Right cardiac atrium (tissue), 5 donors: ENCODE data around the gene SETD7. TPM values are rescaled to one million over a fixed set of nuclear protein-coding genes. Genes with fewer than 3 reads are reported as not detected.
"Not testable (repeated sequence)": the region's sequence is repeated elsewhere in the genome, so short reads cannot be mapped to it uniquely, and the experiment has no call there.

Source experiments
- ATAC-seq, 2 donors: fragments of 200-7000 bp; cut with Tn5 transposase; one replicate each; pipeline versions ENCODE4 v1.8.0 to v1.9.1; 2020; ENCODE audit warnings: moderate library complexity in 2 of 2, mild to moderate bottlenecking in 1 of 2
- DNase-seq, 3 donors: peaks; one replicate each; pipeline ENCODE4 v3.0.0-alpha.2; 2020
- H3K27ac ChIP-seq: one replicate; pipeline ENCODE4 v1.5.1; 2013; ENCODE audit warnings: mild to moderate bottlenecking, low read length, control low read depth, moderate library complexity
- H3K27me3 ChIP-seq: one replicate; pipeline ENCODE4 v1.6.1; 2013; ENCODE audit not compliant: control insufficient read depth, insufficient read depth
- H3K4me1 ChIP-seq: one replicate; pipeline ENCODE4 v1.6.1; 2013; ENCODE audit warnings: low read length; ENCODE audit not compliant: control insufficient read depth, insufficient read depth
- H3K4me3 ChIP-seq: one replicate; pipeline ENCODE4 v1.5.1; 2013; ENCODE audit warnings: low read length, control low read depth
- H3K9me3 ChIP-seq: one replicate; pipeline ENCODE4 v1.6.1; 2013; ENCODE audit warnings: low read length; ENCODE audit not compliant: control insufficient read depth
- WGBS: extraction: QIAGEN DNeasy Blood & Tissue Kit; methylation state at CpG from one replicate; pipeline ENCODE4 v1.1.7; 2013; 5-methylcytosine and 5-hydroxymethylcytosine counted together
- intact Hi-C, 4 donors: fragments of 100-400 bp; cut with DNase I; formaldehyde crosslinking; loops; one replicate each; pipeline versions ENCODE4 v1.11.0 to v1.14.0; 2022 to 2023
- polyA plus RNA-seq: library from polyadenylated mRNA; stranded (reverse); fragments of 200-250 nt; gene quantifications from one replicate; pipeline ENCODE4 v1.2.3, GENCODE V29; 2013
- total RNA-seq, 4 donors: library from RNA; stranded (reverse); fragmentation: NEBNext Ultra II Directional; extraction: Animal tissue kit (Norgen Biotek cat#: 25700); gene quantifications; one replicate each; pipeline ENCODE4 v1.2.1, GENCODE V29; 2021
- donor health status: healthy with polysubstance abuse.
- donor health status: DM: no; HTN: yes; CAD: no.
- donor health status: DM: no; HTN: no; CAD: no.
- donor health status: DM: no; HTN: yes; CAD: no; lungs with severe emphysema.
- donor health status: DM: yes; HTN: yes; CAD: no.

SETD7 gene
- total and polyA plus RNA-seq, 5 donors: 17.8 to 61.9 (median 56.4) TPM

- H3K4me3 ChIP-seq: no peak overlapping the region
- no peaks in the 10 kb centered on the region for H3K27me3 ChIP-seq
- no peaks in the 10 kb centered on the region for H3K9me3 ChIP-seq
- WGBS: 91% methylated on average over 3 of the region's 3 CpGs
- ATAC-seq (no peak), DNase-seq (no peak)
- no peak overlapping the region for H3K27ac ChIP-seq
- intact Hi-C loops: no loop called here
- H3K4me1 ChIP-seq: peaks cover 2% of the 10 kb centered on the region
These were observed 73.0 kb downstream of the SETD7 start for GRCh38 chr4:139483000-139483399.

- intact Hi-C loops: no loop called here
- 71% methylated on average over 1 of the region's 1 CpG for WGBS
- no peak for ATAC-seq
- no peak for DNase-seq
- no peak overlapping the region for H3K27ac ChIP-seq
- H3K9me3 ChIP-seq: no peaks in the 10 kb centered on the region
- H3K27me3 ChIP-seq: no peaks in the 10 kb centered on the region
- no peak overlapping the region for H3K4me3 ChIP-seq
- H3K4me1 ChIP-seq: peaks cover 3% of the 10 kb centered on the region
These were observed 74.6 kb downstream of the SETD7 start for GRCh38 chr4:139481465-139481864.

- no peak for DNase-seq
- Histone ChIP-seq H3K4me3 (no peak overlapping the region), H3K9me3 (no peaks in the 10 kb centered on the region), H3K27me3 (no peaks in the 10 kb centered on the region), H3K27ac (no peak overlapping the region), H3K4me1 (peaks cover 3% of the 10 kb centered on the region)
- intact Hi-C loops: no loop called here
- no peak for ATAC-seq
- WGBS: 96% methylated on average over 4 of the region's 4 CpGs
These were observed 79.7 kb downstream of the SETD7 start for GRCh38 chr4:139476363-139476762.

GRCh38 chr4:139472852-139473251, 83.2 kb downstream of the SETD7 start:
- Histone ChIP-seq H3K27me3 (no peaks in the 10 kb centered on the region), H3K9me3 (no peaks in the 10 kb centered on the region), H3K4me3 (no peak overlapping the region), H3K27ac (no peak overlapping the region), H3K4me1 (peaks cover 1% of the 10 kb centered on the region)
- 73% methylated on average over 3 of the region's 3 CpGs for WGBS
- DNase-seq (no peak), ATAC-seq (no peak)
- intact Hi-C loops: no loop called here

GRCh38 chr4:139470997-139471665, 84.9 kb downstream of the SETD7 start:
- no peak overlapping the region for H3K4me3 ChIP-seq
- H3K9me3 ChIP-seq: no peaks in the 10 kb centered on the region
- ATAC-seq (no peak), DNase-seq (no peak)
- no peaks in the 10 kb centered on the region for H3K4me1 ChIP-seq
- H3K27me3 ChIP-seq: no peaks in the 10 kb centered on the region
- intact Hi-C loops: no loop called here
- WGBS: 96% methylated on average over 6 of the region's 6 CpGs
- H3K27ac ChIP-seq: no peak overlapping the region

GRCh38 chr4:139470295-139470694, 85.7 kb downstream of the SETD7 start:
- no peak overlapping the region for H3K4me3 ChIP-seq
- H3K9me3 ChIP-seq: no peaks in the 10 kb centered on the region
- ATAC-seq (no peak), DNase-seq (no peak)
- no peak overlapping the region for H3K27ac ChIP-seq
- no peaks in the 10 kb centered on the region for H3K4me1 ChIP-seq
- intact Hi-C loops: no loop called here
- no peaks in the 10 kb centered on the region for H3K27me3 ChIP-seq

GRCh38 chr4:139469869-139470268, 86.2 kb downstream of the SETD7 start:
- no peak overlapping the region for H3K27ac ChIP-seq
- no peaks in the 10 kb centered on the region for H3K4me1 ChIP-seq
- no peak for ATAC-seq
- no peak overlapping the region for H3K4me3 ChIP-seq
- intact Hi-C loops: no loop called here
- H3K9me3 ChIP-seq: no peaks in the 10 kb centered on the region
- DNase-seq: no peak
- no peaks in the 10 kb centered on the region for H3K27me3 ChIP-seq
- WGBS: 100% methylated on average over 1 of the region's 1 CpG

GRCh38 chr4:139469216-139469615, 86.8 kb downstream of the SETD7 start:
- DNase-seq (no peak), ATAC-seq (no peak)
- H3K4me1 ChIP-seq: no peaks in the 10 kb centered on the region
- no peaks in the 10 kb centered on the region for H3K27me3 ChIP-seq
- WGBS: 90% methylated on average over 2 of the region's 2 CpGs
- intact Hi-C loops: no loop called here
- no peak overlapping the region for H3K27ac ChIP-seq
- no peak overlapping the region for H3K4me3 ChIP-seq
- H3K9me3 ChIP-seq: no peaks in the 10 kb centered on the region

GRCh38 chr4:139468756-139469155, 87.3 kb downstream of the SETD7 start:
- H3K9me3 ChIP-seq, H3K4me3 ChIP-seq, ATAC-seq, H3K4me1 ChIP-seq, H3K27ac ChIP-seq, H3K27me3 ChIP-seq, DNase-seq, intact Hi-C loops: not testable (repeated sequence)

- intact Hi-C loops: no loop called here
- 74% methylated on average over 4 of the region's 4 CpGs for whole genome bisulfite sequencing
These were observed 90.1 kb downstream of the SETD7 start for GRCh38 chr4:139465922-139466321.

GRCh38 chr4:139464512-139464911, 91.5 kb downstream of the SETD7 start:
- H3K4me3 ChIP-seq, DNase-seq, H3K27ac ChIP-seq, ATAC-seq, intact Hi-C loops, H3K9me3 ChIP-seq, H3K27me3 ChIP-seq, H3K4me1 ChIP-seq: not testable (repeated sequence)
- 97% methylated on average over 5 of the region's 5 CpGs for WGBS

More at GRCh38 chr4:139465922-139466321, 90.1 kb downstream of the SETD7 start:
- H3K27ac ChIP-seq: no peak overlapping the region
- no peak overlapping the region for H3K4me3 ChIP-seq
- no peaks in the 10 kb centered on the region for H3K27me3 ChIP-seq
- no peaks in the 10 kb centered on the region for H3K9me3 ChIP-seq
- H3K4me1 ChIP-seq: no peaks in the 10 kb centered on the region
- DNase-seq (no peak), ATAC-seq (no peak)
